ENCODE results near the gene SFRP5.

SFRP5 gene

GRCh38 chr10:97785231-97785630 is 13.4 kb upstream of the SFRP5 start:
- no peak for DNase-seq

DNA sequence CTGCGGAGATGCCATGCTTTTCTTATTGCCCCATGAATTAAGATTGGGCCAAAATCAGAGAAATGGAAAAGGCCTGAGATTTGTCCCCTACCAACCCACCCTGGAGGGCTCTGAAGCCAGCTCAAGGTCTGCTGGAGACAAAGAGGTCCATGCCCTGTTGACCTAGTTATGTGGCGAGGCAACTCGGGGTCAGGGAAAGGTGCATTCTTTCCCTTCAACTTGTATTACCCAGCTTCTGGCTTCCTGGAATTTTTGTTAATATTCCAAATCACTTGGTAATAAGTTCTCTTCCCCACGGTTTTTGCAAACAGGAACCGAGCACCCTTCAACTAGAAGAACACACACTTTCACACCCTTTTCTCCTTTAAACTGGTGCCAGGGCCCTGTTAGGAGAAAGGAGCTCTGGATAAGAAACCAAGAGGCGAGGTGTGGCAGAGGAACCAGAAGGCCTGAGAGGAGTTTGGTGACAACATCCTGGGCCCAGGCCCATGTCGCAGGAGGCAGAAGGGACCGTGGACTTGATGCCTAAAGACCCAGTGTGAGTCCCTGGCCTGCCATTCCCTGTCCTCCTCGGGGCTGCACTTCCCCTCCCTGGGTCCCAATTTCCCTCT is 12.5 kb upstream of the SFRP5 start:
- DNase-seq = no peak

GRCh38 chr10:97782455-97783228 is 10.8 kb upstream of the SFRP5 start:
- DNase-seq = no peak

DNA sequence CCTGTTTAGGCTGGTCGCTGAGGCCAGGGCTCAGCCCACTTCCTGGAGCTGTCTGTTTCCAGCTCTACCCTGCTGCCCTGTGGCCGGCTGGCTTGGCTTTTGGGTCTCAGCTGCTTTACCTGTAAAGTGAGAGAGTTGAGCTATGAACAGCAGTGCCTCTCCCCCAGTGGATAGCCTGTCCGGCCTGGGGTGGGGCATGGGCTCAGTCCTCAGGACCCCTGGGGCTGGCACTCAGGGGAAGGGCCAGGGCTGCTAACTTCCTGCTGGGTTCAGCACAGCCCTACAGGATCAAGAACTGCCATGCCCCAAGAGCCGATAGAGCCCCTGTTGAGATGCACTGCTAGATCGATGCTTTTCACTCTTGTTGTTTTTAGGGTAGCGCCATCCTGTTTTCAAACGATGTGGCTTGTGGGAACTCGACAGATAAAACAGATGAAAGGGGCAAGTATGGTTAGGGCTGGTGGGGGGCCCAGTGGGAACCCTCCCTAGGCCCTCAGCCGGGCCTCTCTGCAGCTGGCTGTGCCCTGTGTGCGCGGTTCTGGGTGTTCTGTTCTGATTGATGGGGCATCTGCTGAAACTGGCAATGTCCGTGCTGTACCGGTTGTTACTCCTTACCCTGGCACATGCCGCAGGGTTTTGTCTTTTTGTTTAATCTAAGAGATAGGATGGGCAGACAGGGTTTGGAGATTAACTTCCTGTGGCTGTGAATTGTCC is 10.0 kb upstream of the SFRP5 start:
- DNase-seq = no peak

DNA sequence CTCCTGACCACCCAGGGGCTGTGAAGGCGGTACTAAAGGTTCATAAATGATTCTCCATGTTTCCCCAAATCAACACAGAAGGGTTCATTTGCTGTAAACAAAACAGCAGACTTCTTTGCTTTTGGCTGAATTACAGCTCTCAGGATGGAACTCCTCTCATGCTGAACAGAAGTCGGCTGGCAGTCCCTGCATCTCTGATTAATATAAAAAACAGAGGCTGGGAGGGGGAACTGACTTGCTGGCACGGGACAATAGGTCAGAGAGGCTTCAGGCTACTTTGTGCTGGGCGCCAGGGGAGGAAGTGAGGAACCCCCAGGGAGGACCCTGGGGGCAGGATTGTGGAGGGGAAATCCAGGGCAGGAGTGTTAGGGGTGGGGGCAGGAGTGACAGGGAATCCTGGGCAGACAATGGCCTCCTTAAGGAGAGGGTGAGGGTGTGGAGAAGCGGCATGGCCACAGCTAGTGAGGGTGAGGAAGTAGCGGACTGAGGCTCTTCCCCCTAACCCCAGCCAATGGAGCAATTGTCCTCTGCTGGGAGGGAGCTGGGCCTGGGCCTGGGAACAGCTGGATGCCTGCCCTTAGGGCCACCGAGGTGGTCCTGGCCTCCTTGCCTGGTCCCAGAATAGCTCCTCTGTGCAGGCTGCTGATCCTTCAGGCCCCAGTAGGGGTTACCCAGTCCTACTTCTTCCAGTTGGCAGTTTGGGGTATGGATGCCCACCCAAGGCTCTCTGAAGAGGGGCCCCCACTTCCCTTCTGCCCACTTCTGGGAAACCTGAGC is 9.2 kb upstream of the SFRP5 start:
- no peak for DNase-seq

DNA sequence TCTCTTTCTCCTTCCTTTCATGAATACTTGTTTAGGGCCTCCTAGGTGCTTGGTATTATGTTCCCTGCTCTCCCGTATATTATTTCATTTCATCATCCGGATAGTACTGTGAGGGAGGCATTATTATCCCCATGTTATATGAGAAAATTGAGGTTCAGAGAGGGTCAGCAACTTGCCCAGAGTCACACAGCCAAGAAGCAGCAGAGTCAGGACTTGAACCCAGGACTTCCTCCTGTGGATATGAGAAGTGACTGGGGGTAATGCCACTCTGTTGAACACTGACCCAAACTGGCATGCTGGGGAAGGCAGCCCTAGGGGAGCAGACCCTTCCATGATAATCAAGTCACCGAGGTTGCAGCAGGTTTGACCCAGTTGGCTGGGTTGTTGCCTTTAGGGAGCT is 8.2 kb upstream of the SFRP5 start:
- no peak for DNase-seq

GRCh38 chr10:97779492-97779891 is 7.7 kb upstream of the SFRP5 start:
- no peak for DNase-seq

DNA sequence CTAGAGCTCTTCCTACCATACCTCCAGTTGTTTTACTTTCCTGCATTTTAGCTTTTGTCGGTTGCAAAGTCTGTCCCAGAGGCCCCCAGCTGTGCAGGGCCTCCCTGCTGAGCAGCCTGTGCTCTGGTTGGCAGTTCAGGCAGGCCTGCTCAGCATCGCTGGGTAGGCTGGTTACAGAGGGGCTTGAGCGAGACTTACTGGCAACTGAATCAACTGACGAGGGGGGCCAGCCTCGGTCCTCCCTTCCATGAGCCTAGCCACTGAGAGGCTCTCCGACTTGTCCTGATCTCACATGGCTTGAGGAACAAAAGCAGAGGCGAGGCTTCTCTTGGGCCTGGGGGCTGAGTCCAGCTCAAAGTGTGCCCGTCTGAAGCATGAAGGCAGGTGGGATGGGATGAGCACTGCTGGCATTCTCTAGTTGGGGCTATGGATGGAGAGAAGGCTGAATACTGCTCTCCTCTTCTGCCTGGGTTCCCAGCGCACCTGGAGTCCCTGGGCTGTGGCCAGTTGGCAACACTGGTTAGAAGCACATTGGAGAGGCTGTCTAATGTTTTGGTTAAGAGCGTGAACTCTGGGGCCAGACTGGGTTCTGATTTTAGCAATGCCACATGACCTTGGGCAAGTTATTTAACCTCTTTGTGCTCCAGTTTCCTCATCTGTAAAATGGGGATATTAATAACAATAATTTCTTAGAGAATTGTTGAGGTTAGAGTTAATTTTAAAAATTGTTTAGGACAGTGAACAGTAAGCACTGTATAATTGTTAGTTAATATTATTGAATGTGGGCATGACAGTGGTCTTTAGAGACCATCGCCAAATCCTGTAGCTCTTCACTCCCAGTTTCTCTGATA is 6.9 kb upstream of the SFRP5 start:
- DNase-seq = no peak

GRCh38 chr10:97777143-97777542 is 5.3 kb upstream of the SFRP5 start:
- no peak for DNase-seq

DNA sequence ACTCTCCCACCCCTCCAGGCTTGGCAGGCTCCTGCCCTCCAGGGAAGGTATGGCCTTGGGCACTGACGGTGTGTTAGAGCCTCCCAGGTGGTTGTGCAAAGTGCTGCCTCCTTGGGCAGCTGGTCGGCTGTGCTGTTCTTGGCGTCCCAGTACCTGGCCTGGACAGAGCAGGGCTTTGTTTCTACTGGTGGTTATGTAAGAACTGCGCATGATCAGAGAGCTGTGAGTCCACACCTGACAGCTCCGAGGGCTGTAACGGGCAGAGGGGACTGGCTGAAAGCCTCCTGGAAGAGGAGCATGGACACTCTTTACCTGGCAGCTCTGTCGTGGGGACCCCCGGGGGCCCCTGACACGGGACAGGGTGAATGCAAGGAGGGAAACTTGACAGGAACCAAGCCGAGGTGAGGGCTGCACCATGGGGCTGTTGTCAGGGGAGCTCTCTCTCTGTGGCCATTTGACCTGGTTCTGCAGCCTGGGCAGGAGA is 3.1 kb upstream of the SFRP5 start:
- no peak for DNase-seq

DNA sequence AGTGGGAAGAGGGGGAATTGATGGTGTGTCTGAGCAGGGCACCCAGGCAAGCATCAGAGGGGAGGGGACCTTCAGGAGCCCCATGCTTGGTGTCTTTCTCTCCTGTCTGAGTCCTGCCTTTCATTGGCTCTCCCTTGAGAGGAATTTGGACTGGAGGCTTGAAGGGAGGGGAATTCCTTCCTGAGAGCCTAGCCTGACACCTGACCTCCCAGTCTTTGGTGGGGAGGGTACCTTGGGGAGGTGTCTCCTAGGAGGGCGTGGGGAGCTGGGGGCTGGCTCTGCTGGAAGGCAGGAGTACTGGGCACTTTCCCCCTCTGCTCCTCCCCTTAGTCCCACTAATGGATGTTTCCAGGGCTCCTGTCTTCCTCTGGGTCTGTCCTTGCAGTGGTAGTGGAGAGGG is 1.3 kb upstream of the SFRP5 start:
- DNase-seq = no peak

GRCh38 chr10:97771055-97771891 is 526 bp downstream of the SFRP5 start:
- DNase-seq = peak; percentile 28

DNA sequence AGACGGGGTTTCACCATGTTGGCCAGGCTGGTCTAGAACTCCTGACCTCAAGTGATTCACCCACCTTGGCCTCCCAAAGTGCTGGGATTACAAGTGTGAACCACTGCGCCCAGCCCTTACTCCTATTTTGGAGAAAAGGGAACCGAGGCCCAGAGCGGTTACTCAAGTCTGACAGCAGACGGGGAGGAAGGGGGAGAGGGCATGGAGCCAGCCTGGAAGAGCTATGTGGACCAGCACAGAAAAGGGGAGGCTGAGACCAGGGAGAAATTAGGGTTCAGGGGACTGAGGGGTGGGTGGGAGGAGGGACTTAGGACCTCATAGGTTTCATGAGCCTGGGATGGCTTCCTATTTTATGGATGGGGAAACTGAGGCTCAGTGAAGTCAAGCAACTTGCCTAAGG is 1.5 kb downstream of the SFRP5 start:
- no peak for DNase-seq

GRCh38 chr10:97768322-97769315 is 3.2 kb downstream of the SFRP5 start:
- no peak for DNase-seq

DNA sequence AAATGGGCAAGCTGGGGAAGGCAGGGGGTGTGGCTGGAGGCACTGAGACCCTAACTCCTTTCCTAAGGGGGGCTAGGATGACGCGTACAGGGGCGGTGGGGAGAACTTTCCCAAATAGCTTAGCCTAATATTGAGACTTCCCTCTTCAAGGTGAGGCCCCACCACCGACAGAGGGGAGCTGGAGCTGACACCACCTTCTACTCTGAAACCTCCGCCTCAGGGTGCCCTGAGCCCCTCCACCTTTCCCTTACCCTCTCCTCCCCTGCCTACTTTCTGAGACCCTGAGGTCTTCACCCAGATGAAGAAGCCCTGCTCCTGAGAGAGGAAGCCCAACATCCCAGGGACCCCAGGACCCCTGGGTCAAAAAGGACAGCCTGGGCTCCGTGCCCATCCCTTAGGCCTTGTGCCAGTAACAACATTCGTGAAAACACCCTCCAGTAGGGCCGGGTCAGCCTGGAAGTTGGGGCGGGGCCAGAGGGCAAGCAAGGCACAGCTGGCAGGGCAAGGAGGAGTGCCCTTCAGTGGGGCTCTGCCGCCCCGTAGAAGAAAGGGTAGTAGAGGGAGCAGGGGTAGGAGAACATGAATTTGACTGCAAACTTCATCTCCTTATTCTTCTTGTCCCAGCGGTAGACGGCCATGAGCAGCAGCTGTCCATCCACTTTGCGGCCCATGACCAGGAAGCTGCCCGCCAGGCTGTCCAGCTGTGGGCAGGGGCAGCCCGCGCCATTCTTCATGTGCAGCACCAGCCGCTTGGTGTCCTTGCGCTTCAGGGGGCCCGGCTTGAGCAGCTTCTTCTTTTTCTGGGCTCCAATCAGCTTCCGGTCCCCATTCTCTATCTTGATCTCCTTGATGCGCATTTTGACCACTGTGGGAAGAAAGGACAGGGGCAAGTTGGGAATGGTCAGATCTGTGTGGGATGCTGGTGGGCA is 4.5 kb downstream of the SFRP5 start:
- no peak for DNase-seq

GRCh38 chr10:97766106-97766810 is 5.5 kb downstream of the SFRP5 start:
- no peak for DNase-seq

- DNase-seq = peak; percentile 2
Observed at GRCh38 chr10:97765201-97765600, 6.6 kb downstream of the SFRP5 start.

- DNase-seq = no peak
Observed at GRCh38 chr10:97764519-97764931, 7.3 kb downstream of the SFRP5 start.

Measured in COR-L47 (cell line).